ENCODE measurements around the gene LARP4B.

LARP4B gene

GRCh38 chr10:824497-824896 is 107.0 kb downstream of the LARP4B start:
- Histone ChIP-seq H3K4me3 (ENCODE audit: insufficient read depth, low read depth, low read length, poor library complexity, severe bottlenecking) (no peak overlapping the region), H3K4me1 (ENCODE audit: control insufficient read depth, insufficient read depth, low read length, poor library complexity, severe bottlenecking) (peaks cover 4% of the 10 kb centered on the region), H3K9me3 (ENCODE audit: control insufficient read depth, low read length) (no peaks in the 10 kb centered on the region), H3K36me3 (ENCODE audit: control insufficient read depth, insufficient read depth, low read length) (peaks cover 86% of the 10 kb centered on the region), H3K27me3 (replicated peaks; ENCODE audit: control insufficient read depth, insufficient read depth, low read length, poor library complexity, severe bottlenecking) (no peaks in the 10 kb centered on the region), H3K27ac (ENCODE audit: insufficient read depth, low read length, poor library complexity, severe bottlenecking) (no peak overlapping the region)
- no peak for DNase-seq

- peaks cover 82% of the 10 kb centered on the region for H3K36me3 ChIP-seq (ENCODE audit: control insufficient read depth, insufficient read depth, low read length)
- H3K27me3 ChIP-seq (replicated peaks; ENCODE audit: control insufficient read depth, insufficient read depth, low read length, poor library complexity, severe bottlenecking), result no peaks in the 10 kb centered on the region
- no peak overlapping the region for H3K27ac ChIP-seq (ENCODE audit: insufficient read depth, low read length, poor library complexity, severe bottlenecking)
- no peak for DNase-seq
- H3K9me3 ChIP-seq (ENCODE audit: control insufficient read depth, low read length), result no peaks in the 10 kb centered on the region
- H3K4me1 ChIP-seq (ENCODE audit: control insufficient read depth, insufficient read depth, low read length, poor library complexity, severe bottlenecking), result peaks cover 4% of the 10 kb centered on the region
- no peak overlapping the region for H3K4me3 ChIP-seq (ENCODE audit: insufficient read depth, low read depth, low read length, poor library complexity, severe bottlenecking)
These were observed 108.7 kb downstream of the LARP4B start for GRCh38 chr10:822661-823367.

- no peak overlapping the region for H3K27ac ChIP-seq (ENCODE audit: insufficient read depth, low read length, poor library complexity, severe bottlenecking)
These were observed 109.3 kb downstream of the LARP4B start for GRCh38 chr10:822197-822596.

GRCh38 chr10:821322-821721 is 110.2 kb downstream of the LARP4B start:
- Histone ChIP-seq H3K4me1 (ENCODE audit: control insufficient read depth, insufficient read depth, low read length, poor library complexity, severe bottlenecking) (peaks cover 4% of the 10 kb centered on the region), H3K27ac (ENCODE audit: insufficient read depth, low read length, poor library complexity, severe bottlenecking) (no peak overlapping the region), H3K9me3 (ENCODE audit: control insufficient read depth, low read length) (no peaks in the 10 kb centered on the region), H3K4me3 (ENCODE audit: insufficient read depth, low read depth, low read length, poor library complexity, severe bottlenecking) (no peak overlapping the region), H3K36me3 (ENCODE audit: control insufficient read depth, insufficient read depth, low read length) (peaks cover 84% of the 10 kb centered on the region), H3K27me3 (replicated peaks; ENCODE audit: control insufficient read depth, insufficient read depth, low read length, poor library complexity, severe bottlenecking) (no peaks in the 10 kb centered on the region)
- no peak for DNase-seq

More at GRCh38 chr10:822197-822596, 109.3 kb downstream of the LARP4B start:
- Histone ChIP-seq H3K4me1 (ENCODE audit: control insufficient read depth, insufficient read depth, low read length, poor library complexity, severe bottlenecking) (peaks cover 4% of the 10 kb centered on the region), H3K27me3 (replicated peaks; ENCODE audit: control insufficient read depth, insufficient read depth, low read length, poor library complexity, severe bottlenecking) (no peaks in the 10 kb centered on the region), H3K4me3 (ENCODE audit: insufficient read depth, low read depth, low read length, poor library complexity, severe bottlenecking) (no peak overlapping the region), H3K9me3 (ENCODE audit: control insufficient read depth, low read length) (no peaks in the 10 kb centered on the region), H3K36me3 (ENCODE audit: control insufficient read depth, insufficient read depth, low read length) (peaks cover 83% of the 10 kb centered on the region)
- no peak for DNase-seq

GRCh38 chr10:819816-820215 is 111.7 kb downstream of the LARP4B start:
- H3K4me1 ChIP-seq (ENCODE audit: control insufficient read depth, insufficient read depth, low read length, poor library complexity, severe bottlenecking), result peaks cover 4% of the 10 kb centered on the region
- H3K4me3 ChIP-seq (ENCODE audit: insufficient read depth, low read depth, low read length, poor library complexity, severe bottlenecking), result no peak overlapping the region
- no peak overlapping the region for H3K27ac ChIP-seq (ENCODE audit: insufficient read depth, low read length, poor library complexity, severe bottlenecking)
- DNase-seq, result no peak
- H3K9me3 ChIP-seq (ENCODE audit: control insufficient read depth, low read length), result no peaks in the 10 kb centered on the region
- H3K36me3 ChIP-seq (ENCODE audit: control insufficient read depth, insufficient read depth, low read length), result peaks cover 82% of the 10 kb centered on the region
- H3K27me3 ChIP-seq (replicated peaks; ENCODE audit: control insufficient read depth, insufficient read depth, low read length, poor library complexity, severe bottlenecking), result no peaks in the 10 kb centered on the region

GRCh38 chr10:819326-819725 is 112.2 kb downstream of the LARP4B start:
- Histone ChIP-seq H3K27ac (ENCODE audit: insufficient read depth, low read length, poor library complexity, severe bottlenecking) (no peak overlapping the region), H3K9me3 (ENCODE audit: control insufficient read depth, low read length) (no peaks in the 10 kb centered on the region), H3K4me1 (ENCODE audit: control insufficient read depth, insufficient read depth, low read length, poor library complexity, severe bottlenecking) (peaks cover 4% of the 10 kb centered on the region), H3K36me3 (ENCODE audit: control insufficient read depth, insufficient read depth, low read length) (peaks cover 84% of the 10 kb centered on the region), H3K4me3 (ENCODE audit: insufficient read depth, low read depth, low read length, poor library complexity, severe bottlenecking) (no peak overlapping the region), H3K27me3 (replicated peaks; ENCODE audit: control insufficient read depth, insufficient read depth, low read length, poor library complexity, severe bottlenecking) (no peaks in the 10 kb centered on the region)
- DNase-seq, result no peak

GRCh38 chr10:818526-819220 is 112.8 kb downstream of the LARP4B start:
- Histone ChIP-seq H3K36me3 (ENCODE audit: control insufficient read depth, insufficient read depth, low read length) (peaks cover 82% of the 10 kb centered on the region), H3K4me1 (ENCODE audit: control insufficient read depth, insufficient read depth, low read length, poor library complexity, severe bottlenecking) (peaks cover 4% of the 10 kb centered on the region), H3K27ac (ENCODE audit: insufficient read depth, low read length, poor library complexity, severe bottlenecking) (no peak overlapping the region), H3K4me3 (ENCODE audit: insufficient read depth, low read depth, low read length, poor library complexity, severe bottlenecking) (no peak overlapping the region), H3K9me3 (ENCODE audit: control insufficient read depth, low read length) (no peaks in the 10 kb centered on the region), H3K27me3 (replicated peaks; ENCODE audit: control insufficient read depth, insufficient read depth, low read length, poor library complexity, severe bottlenecking) (no peaks in the 10 kb centered on the region)
- DNase-seq, result no peak

- Histone ChIP-seq H3K9me3 (ENCODE audit: control insufficient read depth, low read length) (no peaks in the 10 kb centered on the region), H3K27ac (ENCODE audit: insufficient read depth, low read length, poor library complexity, severe bottlenecking) (no peak overlapping the region), H3K4me1 (ENCODE audit: control insufficient read depth, insufficient read depth, low read length, poor library complexity, severe bottlenecking) (no peaks in the 10 kb centered on the region), H3K36me3 (ENCODE audit: control insufficient read depth, insufficient read depth, low read length) (peaks cover 80% of the 10 kb centered on the region), H3K27me3 (replicated peaks; ENCODE audit: control insufficient read depth, insufficient read depth, low read length, poor library complexity, severe bottlenecking) (no peaks in the 10 kb centered on the region), H3K4me3 (ENCODE audit: insufficient read depth, low read depth, low read length, poor library complexity, severe bottlenecking) (no peak overlapping the region)
- no peak for DNase-seq
These were observed 113.5 kb downstream of the LARP4B start for GRCh38 chr10:818010-818409.

- H3K9me3 ChIP-seq (ENCODE audit: control insufficient read depth, low read length), result no peaks in the 10 kb centered on the region
- H3K27me3 ChIP-seq (replicated peaks; ENCODE audit: control insufficient read depth, insufficient read depth, low read length, poor library complexity, severe bottlenecking), result no peaks in the 10 kb centered on the region
- no peaks in the 10 kb centered on the region for H3K4me1 ChIP-seq (ENCODE audit: control insufficient read depth, insufficient read depth, low read length, poor library complexity, severe bottlenecking)
- H3K4me3 ChIP-seq (ENCODE audit: insufficient read depth, low read depth, low read length, poor library complexity, severe bottlenecking), result no peak overlapping the region
- peaks cover 81% of the 10 kb centered on the region for H3K36me3 ChIP-seq (ENCODE audit: control insufficient read depth, insufficient read depth, low read length)
- H3K27ac ChIP-seq (ENCODE audit: insufficient read depth, low read length, poor library complexity, severe bottlenecking), result no peak overlapping the region
- no peak for DNase-seq
These were observed 114.1 kb downstream of the LARP4B start for GRCh38 chr10:817371-817770.

- no peak overlapping the region for H3K4me3 ChIP-seq (ENCODE audit: insufficient read depth, low read depth, low read length, poor library complexity, severe bottlenecking)
- no peaks in the 10 kb centered on the region for H3K9me3 ChIP-seq (ENCODE audit: control insufficient read depth, low read length)
- H3K27ac ChIP-seq (ENCODE audit: insufficient read depth, low read length, poor library complexity, severe bottlenecking), result no peak overlapping the region
- no peaks in the 10 kb centered on the region for H3K27me3 ChIP-seq (replicated peaks; ENCODE audit: control insufficient read depth, insufficient read depth, low read length, poor library complexity, severe bottlenecking)
- peaks cover 84% of the 10 kb centered on the region for H3K36me3 ChIP-seq (ENCODE audit: control insufficient read depth, insufficient read depth, low read length)
- no peak for DNase-seq
- no peaks in the 10 kb centered on the region for H3K4me1 ChIP-seq (ENCODE audit: control insufficient read depth, insufficient read depth, low read length, poor library complexity, severe bottlenecking)
These were observed 114.5 kb downstream of the LARP4B start for GRCh38 chr10:816958-817357.
